Activated CD4-positive, alpha-beta T cell treated with anti-CD3 and anti-CD28 coated beads, Interleukin-2, amount 50 U/mL, for 24 hours (primary cell): Measurements from ENCODE around the gene EDN3.

Experiments used
- DNase-seq, 2 donors: peaks; one replicate each; pipeline ENCODE4 v3.0.0-alpha.2; 2020; ENCODE audit warnings: low read depth in 1 of 2, low spot score in 1 of 2

The EDN3 gene

DNA sequence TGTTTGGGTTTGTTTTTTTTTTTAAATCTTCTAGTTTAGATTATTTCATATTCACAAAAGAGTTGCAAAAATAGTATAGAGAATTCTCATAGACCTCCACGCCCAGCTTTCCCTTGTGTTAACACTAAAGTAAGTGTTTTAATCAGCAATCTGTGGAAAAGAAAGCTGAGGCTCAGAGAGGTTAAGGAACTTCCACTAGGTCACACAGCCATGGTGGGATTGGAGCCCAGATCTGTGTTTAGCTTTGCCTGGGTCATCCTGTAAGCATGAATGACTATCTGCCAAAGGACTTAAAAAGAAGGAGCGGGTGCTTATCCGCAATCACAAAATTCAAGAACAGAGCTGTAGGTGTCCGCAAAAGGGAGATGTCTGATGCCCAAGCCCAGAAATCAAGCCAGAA, 60.5 kb downstream of the EDN3 start:
- no peak for DNase-seq

- no peak for DNase-seq
Measured at GRCh38 chr20:59361411-59361810, 61.0 kb downstream of the EDN3 start.

- DNase-seq = no peak
Measured at GRCh38 chr20:59363101-59363500, 62.7 kb downstream of the EDN3 start.

- DNase-seq = no peak
Measured at GRCh38 chr20:59364611-59365010, 64.2 kb downstream of the EDN3 start.

- no peak for DNase-seq
Measured at GRCh38 chr20:59365611-59366285, 65.3 kb downstream of the EDN3 start.

GRCh38 chr20:59371431-59371830, 71.0 kb downstream of the EDN3 start:
- no peak for DNase-seq

DNA sequence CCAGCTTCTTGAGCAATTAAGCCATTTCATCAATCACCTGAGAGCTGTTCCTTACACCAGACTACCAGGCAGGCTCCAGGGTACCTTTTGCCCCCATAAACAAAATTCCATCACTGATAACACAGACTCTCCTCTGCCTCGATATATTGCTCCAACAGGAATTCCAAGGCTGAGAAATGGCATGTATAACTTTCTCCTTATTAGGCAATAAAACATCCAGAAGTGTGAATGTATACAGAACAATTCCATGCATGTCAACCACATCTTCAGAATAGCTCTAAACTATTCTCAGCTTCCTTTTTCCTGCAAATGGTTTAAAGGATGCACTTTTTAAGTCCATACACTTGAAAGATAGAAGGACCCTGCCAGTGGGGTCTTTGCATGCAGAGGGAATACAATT, 73.8 kb downstream of the EDN3 start:
- DNase-seq = no peak

DNA sequence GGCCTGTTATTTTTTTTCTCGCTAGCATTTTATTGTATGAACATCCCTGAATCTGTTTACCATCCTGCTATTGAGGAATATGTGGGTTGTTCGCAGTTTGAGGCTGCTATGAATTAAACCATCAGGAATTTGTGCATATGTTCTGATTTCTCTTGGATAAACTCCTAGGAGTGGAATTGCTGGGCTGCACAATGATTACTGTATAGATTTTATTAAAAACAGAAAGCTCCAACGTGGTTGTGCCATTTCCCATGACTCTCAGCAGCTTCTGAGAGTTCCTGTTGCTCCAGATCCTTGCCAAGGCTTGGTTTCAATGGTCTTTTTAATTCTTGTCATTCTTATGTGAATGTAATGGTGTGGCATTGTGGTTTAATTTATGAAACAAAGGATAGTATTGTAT, 75.1 kb downstream of the EDN3 start:
- DNase-seq = no peak
